Measurements from ENCODE around the gene LRMDA.

Gene LRMDA

GRCh38 chr10:75476569-75476968, 45.1 kb downstream of the LRMDA start:
- no peak for DNase-seq (ENCODE audit: low read depth in 2 of 2)

- DNase-seq (ENCODE audit: low read depth in 2 of 2): no peak
Measured at GRCh38 chr10:75476985-75477384, 45.6 kb downstream of the LRMDA start.

- DNase-seq (ENCODE audit: low read depth in 2 of 2): no peak
Measured at GRCh38 chr10:75477680-75478079, 46.3 kb downstream of the LRMDA start.

GRCh38 chr10:75480374-75480773, 49.0 kb downstream of the LRMDA start:
- DNase-seq (ENCODE audit: low read depth in 2 of 2): no peak

- no peak for DNase-seq (ENCODE audit: low read depth in 2 of 2)
Measured at GRCh38 chr10:75483188-75483587, 51.8 kb downstream of the LRMDA start.

GRCh38 chr10:75484717-75485116, 53.3 kb downstream of the LRMDA start:
- no peak for DNase-seq (ENCODE audit: low read depth in 2 of 2)

- no peak for DNase-seq (ENCODE audit: low read depth in 2 of 2)
Measured at GRCh38 chr10:75486591-75486990, 55.2 kb downstream of the LRMDA start.

- no peak for DNase-seq (ENCODE audit: low read depth in 2 of 2)
Measured at GRCh38 chr10:75487087-75487754, 55.8 kb downstream of the LRMDA start.

GRCh38 chr10:75487755-75488125, 56.3 kb downstream of the LRMDA start:
- no peak for DNase-seq (ENCODE audit: low read depth in 2 of 2)

- DNase-seq (ENCODE audit: low read depth in 2 of 2): no peak
Measured at GRCh38 chr10:75492173-75492925, 60.9 kb downstream of the LRMDA start.

GRCh38 chr10:75493464-75493863, 62.0 kb downstream of the LRMDA start:
- no peak for DNase-seq (ENCODE audit: low read depth in 2 of 2)

- DNase-seq (ENCODE audit: low read depth in 2 of 2): no peak
Measured at GRCh38 chr10:75495434-75496190, 64.2 kb downstream of the LRMDA start.

GRCh38 chr10:75496191-75496567, 64.8 kb downstream of the LRMDA start:
- DNase-seq (ENCODE audit: low read depth in 2 of 2): no peak

- DNase-seq (ENCODE audit: low read depth in 2 of 2): no peak
Measured at GRCh38 chr10:75497997-75498883, 66.8 kb downstream of the LRMDA start.

GRCh38 chr10:75498884-75499350, 67.5 kb downstream of the LRMDA start:
- no peak for DNase-seq (ENCODE audit: low read depth in 2 of 2)

- no peak for DNase-seq (ENCODE audit: low read depth in 2 of 2)
Measured at GRCh38 chr10:75499556-75500160, 68.2 kb downstream of the LRMDA start.

- no peak for DNase-seq (ENCODE audit: low read depth in 2 of 2)
Measured at GRCh38 chr10:75502389-75502788, 71.0 kb downstream of the LRMDA start.

GRCh38 chr10:75502838-75503237, 71.4 kb downstream of the LRMDA start:
- no peak for DNase-seq (ENCODE audit: low read depth in 2 of 2)

GRCh38 chr10:75505293-75505692, 73.9 kb downstream of the LRMDA start:
- DNase-seq (ENCODE audit: low read depth in 2 of 2): no peak

GRCh38 chr10:75505840-75506506, 74.5 kb downstream of the LRMDA start:
- DNase-seq (ENCODE audit: low read depth in 2 of 2): no peak

- no peak for DNase-seq (ENCODE audit: low read depth in 2 of 2)
Measured at GRCh38 chr10:75506930-75507329, 75.5 kb downstream of the LRMDA start.
